KMS-11 (cell line): ENCODE results near the gene ARHGEF38.

Source experiments
- H2AFZ ChIP-seq: fragments of 200-600 bp; sonication (generic); 2 replicates; pipeline ENCODE4 v1.6.1; 2016; ENCODE audit warnings: antibody characterized with exemption, mixed run types, low read depth
- H3K27ac ChIP-seq: fragments of 200-600 bp; sonication (generic); 2 replicates; pipeline ENCODE4 v1.6.1; 2016; ENCODE audit warnings: mild to moderate bottlenecking, mixed run types
- H3K27me3 ChIP-seq: fragments of 200-600 bp; sonication (generic); 2 replicates; pipeline ENCODE4 v1.6.1; 2017; ENCODE audit warnings: mild to moderate bottlenecking, low read depth, mixed run types, moderate library complexity; ENCODE audit not compliant: insufficient read depth
- H3K36me3 ChIP-seq: fragments of 200-600 bp; sonication (generic); 2 replicates; pipeline ENCODE4 v1.6.1; 2017; ENCODE audit warnings: mild to moderate bottlenecking, mixed run types; ENCODE audit not compliant: insufficient read depth
- H3K4me1 ChIP-seq: fragments of 200-600 bp; sonication (generic); 2 replicates; pipeline ENCODE4 v1.6.1; 2016; ENCODE audit warnings: mild to moderate bottlenecking, low read depth, mixed run types; ENCODE audit not compliant: poor library complexity, severe bottlenecking
- H3K4me2 ChIP-seq: fragments of 200-600 bp; sonication (generic); 2 replicates; pipeline ENCODE4 v1.7.0; 2016; ENCODE audit warnings: mild to moderate bottlenecking, mixed run types
- H3K4me3 ChIP-seq: fragments of 200-600 bp; sonication (generic); IDR thresholded peaks from 2 replicates; pipeline ENCODE4 v1.6.1; 2017; ENCODE audit warnings: low read depth, low read length, mixed read lengths; ENCODE audit not compliant: insufficient read depth
- H3K79me2 ChIP-seq: fragments of 200-600 bp; sonication (generic); 2 replicates; pipeline ENCODE4 v1.6.1; 2016; ENCODE audit warnings: low read depth, mixed run types; ENCODE audit not compliant: insufficient read depth
- H3K9ac ChIP-seq: fragments of 200-600 bp; sonication (generic); 2 replicates; pipeline ENCODE4 v1.6.1; 2016; ENCODE audit warnings: mild to moderate bottlenecking, mixed run types
- H4K20me1 ChIP-seq: fragments of 200-600 bp; sonication (generic); 2 replicates; pipeline ENCODE4 v1.6.1; 2016; ENCODE audit warnings: mild to moderate bottlenecking, mixed run types; ENCODE audit not compliant: insufficient read depth
- TF ChIP-seq, protein P1 (sequence below): fragments of 200-600 bp; sonication (generic); conservative IDR thresholded peaks from 2 replicates; pipeline ENCODE4 v1.6.1; 2017; ENCODE audit warnings: low read depth, mild to moderate bottlenecking, antibody characterized with exemption, low read length, moderate library complexity, mixed read lengths

ARHGEF38 gene

GRCh38 chr4:105586638-105587328 lies 34.4 kb downstream of the ARHGEF38 start:
- no peaks in the 10 kb centered on the region for H3K36me3 ChIP-seq
- no peaks in the 10 kb centered on the region for H3K79me2 ChIP-seq
- no peak overlapping the region for H3K9ac ChIP-seq
- no peaks in the 10 kb centered on the region for H3K27me3 ChIP-seq
- peaks cover 25% of the 10 kb centered on the region for H3K4me1 ChIP-seq
- H3K4me3 ChIP-seq: no peak overlapping the region
- TF ChIP-seq, protein P1, sequence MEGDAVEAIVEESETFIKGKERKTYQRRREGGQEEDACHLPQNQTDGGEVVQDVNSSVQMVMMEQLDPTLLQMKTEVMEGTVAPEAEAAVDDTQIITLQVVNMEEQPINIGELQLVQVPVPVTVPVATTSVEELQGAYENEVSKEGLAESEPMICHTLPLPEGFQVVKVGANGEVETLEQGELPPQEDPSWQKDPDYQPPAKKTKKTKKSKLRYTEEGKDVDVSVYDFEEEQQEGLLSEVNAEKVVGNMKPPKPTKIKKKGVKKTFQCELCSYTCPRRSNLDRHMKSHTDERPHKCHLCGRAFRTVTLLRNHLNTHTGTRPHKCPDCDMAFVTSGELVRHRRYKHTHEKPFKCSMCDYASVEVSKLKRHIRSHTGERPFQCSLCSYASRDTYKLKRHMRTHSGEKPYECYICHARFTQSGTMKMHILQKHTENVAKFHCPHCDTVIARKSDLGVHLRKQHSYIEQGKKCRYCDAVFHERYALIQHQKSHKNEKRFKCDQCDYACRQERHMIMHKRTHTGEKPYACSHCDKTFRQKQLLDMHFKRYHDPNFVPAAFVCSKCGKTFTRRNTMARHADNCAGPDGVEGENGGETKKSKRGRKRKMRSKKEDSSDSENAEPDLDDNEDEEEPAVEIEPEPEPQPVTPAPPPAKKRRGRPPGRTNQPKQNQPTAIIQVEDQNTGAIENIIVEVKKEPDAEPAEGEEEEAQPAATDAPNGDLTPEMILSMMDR: no peak
- no peaks in the 10 kb centered on the region for H4K20me1 ChIP-seq
- no peak overlapping the region for H3K4me2 ChIP-seq
- no peak overlapping the region for H3K27ac ChIP-seq
- H2AFZ ChIP-seq: no peak overlapping the region

GRCh38 chr4:105587841-105588240 lies 35.4 kb downstream of the ARHGEF38 start:
- TF ChIP-seq, protein P1: no peak
- no peaks in the 10 kb centered on the region for H3K27me3 ChIP-seq
- H4K20me1 ChIP-seq: no peaks in the 10 kb centered on the region
- H3K36me3 ChIP-seq: no peaks in the 10 kb centered on the region
- H3K4me2 ChIP-seq: peak overlapping the region; percentile 61
- no peak overlapping the region for H3K9ac ChIP-seq
- peaks cover 25% of the 10 kb centered on the region for H3K4me1 ChIP-seq
- H2AFZ ChIP-seq: peak overlapping the region; percentile 47
- no peak overlapping the region for H3K27ac ChIP-seq
- no peak overlapping the region for H3K4me3 ChIP-seq
- no peaks in the 10 kb centered on the region for H3K79me2 ChIP-seq

- TF ChIP-seq, protein P1: no peak
- H3K9ac ChIP-seq: no peak overlapping the region
- no peak overlapping the region for H3K27ac ChIP-seq
- no peaks in the 10 kb centered on the region for H3K79me2 ChIP-seq
- no peaks in the 10 kb centered on the region for H3K27me3 ChIP-seq
- H3K4me3 ChIP-seq: no peak overlapping the region
- no peaks in the 10 kb centered on the region for H4K20me1 ChIP-seq
- H3K4me1 ChIP-seq: peaks cover 25% of the 10 kb centered on the region
- peak overlapping the region; percentile 47 for H2AFZ ChIP-seq
- H3K36me3 ChIP-seq: no peaks in the 10 kb centered on the region
- peak overlapping the region; percentile 61 for H3K4me2 ChIP-seq
These were observed 35.8 kb downstream of the ARHGEF38 start for GRCh38 chr4:105588252-105588651.

DNA sequence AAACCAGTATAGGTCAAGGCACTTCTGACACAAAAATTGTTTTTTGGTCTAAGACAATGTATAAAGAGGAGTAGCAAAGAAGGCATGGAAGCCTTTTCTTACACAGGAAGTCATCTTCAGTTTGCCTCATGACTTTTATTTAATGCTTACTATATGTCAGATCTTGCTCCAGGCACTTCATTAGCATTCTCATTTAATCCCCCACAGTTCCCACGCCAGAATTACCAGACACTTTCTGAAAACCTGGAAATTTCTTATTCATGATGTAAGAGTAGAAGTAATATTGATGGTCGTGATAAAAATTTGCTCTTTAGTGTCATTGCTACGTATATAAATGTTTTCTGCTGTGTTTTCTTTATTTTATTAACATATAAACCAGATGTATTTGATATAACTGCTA lies 39.2 kb downstream of the ARHGEF38 start:
- Histone ChIP-seq H3K27me3 (no peaks in the 10 kb centered on the region), H2AFZ (no peak overlapping the region), H3K27ac (no peak overlapping the region), H3K4me2 (no peak overlapping the region), H3K4me3 (no peak overlapping the region), H4K20me1 (no peaks in the 10 kb centered on the region), H3K9ac (no peak overlapping the region), H3K36me3 (no peaks in the 10 kb centered on the region), H3K79me2 (no peaks in the 10 kb centered on the region), H3K4me1 (peaks cover 21% of the 10 kb centered on the region)
- TF ChIP-seq, protein P1: no peak
